GM12892 (cell line): Measurements from ENCODE around the gene STARD10. TPM values are rescaled to one million over a fixed set of nuclear protein-coding genes. Genes with fewer than 3 reads are reported as not detected.

Source experiments
- DNase-seq: peaks from one replicate; pipeline ENCODE4 v3.0.0; 2011; ENCODE audit not compliant: insufficient read length
- FAIRE-seq: peaks from 2 replicates; lab custom pipeline; 2011; peaks lifted over from hg19 to GRCh38; lab: Jason Lieb, UNC
- POLR2A ChIP-seq: IDR thresholded peaks from 2 replicates; pipeline ENCODE4 v1.6.1; 2011; ENCODE audit warnings: low read depth, low read length, control low read depth
- POLR2AphosphoS5 ChIP-seq: IDR thresholded peaks from 2 replicates; pipeline ENCODE4 v1.6.1; 2011; ENCODE audit warnings: low read depth, low read length, control low read depth
- TAF1 ChIP-seq: IDR thresholded peaks from 2 replicates; pipeline ENCODE4 v1.6.1; 2011; ENCODE audit warnings: low read depth, mild to moderate bottlenecking, control low read depth, low read length, borderline replicate concordance
- polyA plus RNA-seq: library from polyadenylated mRNA; unstranded; fragments of >200 nt; gene quantifications from one replicate; pipeline ENCODE4 v1.2.1, GENCODE V29; 2012; ENCODE audit warnings: missing spikeins, inconsistent platforms; ENCODE audit not compliant: missing spikeins

The STARD10 gene
- 24.3 TPM for polyA plus RNA-seq

- FAIRE-seq, result peak; percentile 99
These were observed at the start of gene STARD10 for GRCh38 chr11:72793425-72794367. STARD10 (minus strand) TSS chr11:72794047; CDS start chr11:72781181, 12,866 bp downstream.

DNA sequence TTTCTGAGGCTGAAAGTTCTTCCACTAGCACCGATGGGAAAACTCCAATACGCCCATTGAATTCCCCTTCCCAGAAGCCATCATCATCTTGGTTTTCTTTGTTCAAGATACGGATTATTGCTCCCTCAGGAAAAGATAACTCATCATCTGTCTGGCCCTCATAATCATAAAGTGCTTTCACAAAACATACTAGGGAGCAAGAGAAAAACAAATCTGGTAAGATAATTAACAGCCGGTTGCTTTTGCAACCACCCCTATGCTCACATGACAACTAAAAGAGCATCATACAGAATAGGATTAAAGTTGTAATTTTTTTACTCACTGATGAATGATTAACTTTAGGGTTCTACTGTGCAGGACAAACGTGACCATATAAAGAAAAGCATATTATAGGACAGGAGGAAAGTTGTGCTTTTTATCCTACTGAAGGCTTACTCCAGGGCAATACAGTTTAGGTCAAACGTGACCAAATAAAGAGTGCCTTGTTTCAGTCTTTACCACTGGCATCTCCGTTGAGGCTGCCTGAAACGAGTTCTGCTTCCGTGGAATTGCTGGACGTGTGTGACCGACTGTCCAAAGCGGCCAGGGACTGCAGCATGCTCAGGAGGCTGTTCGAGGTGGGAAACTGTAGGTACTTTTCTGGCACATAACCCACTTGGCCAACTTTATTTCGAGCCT is 48.9 kb upstream of the STARD10 start:
- TF ChIP-seq TAF1, result no peak
- TF ChIP-seq POLR2AphosphoS5, result no peak
- no peak for TF ChIP-seq POLR2A
- DNase-seq, result no peak
- no peak for FAIRE-seq

More at GRCh38 chr11:72793425-72794367, at the start of gene STARD10:
- peak; percentile 96 for DNase-seq
- peak; percentile 35; the same call in 1 of the 2 replicates for TF ChIP-seq TAF1
- peak; percentile 55 for TF ChIP-seq POLR2AphosphoS5
- TF ChIP-seq POLR2A, result peak; percentile 73; the same call in 1 of the 2 replicates

DNA sequence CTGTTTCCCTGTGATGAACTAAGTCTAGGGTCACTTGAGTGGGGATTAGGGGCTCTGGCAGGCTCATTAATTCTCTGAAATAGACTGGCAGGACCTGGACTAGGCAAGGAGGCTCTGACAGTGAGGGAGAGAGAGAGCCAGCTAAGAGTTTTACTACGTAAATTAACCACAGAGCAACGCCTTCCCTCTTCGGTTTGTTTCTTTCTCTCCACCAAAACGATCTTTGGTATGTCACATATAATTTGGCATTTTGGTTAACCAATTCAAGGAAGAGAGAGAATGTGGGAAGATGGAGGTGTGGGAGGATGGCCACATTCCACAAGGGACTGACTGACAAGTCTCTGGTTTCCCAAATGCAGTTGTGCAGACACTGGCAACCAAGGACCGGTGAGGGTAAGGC is 48.3 kb upstream of the STARD10 start:
- TF ChIP-seq POLR2A (no peak), TAF1 (no peak), POLR2AphosphoS5 (no peak)
- DNase-seq (no peak), FAIRE-seq (no peak)

GRCh38 chr11:72841397-72841796 is 47.5 kb upstream of the STARD10 start:
- TF ChIP-seq POLR2AphosphoS5, result no peak
- no peak for TF ChIP-seq TAF1
- TF ChIP-seq POLR2A, result no peak
- FAIRE-seq, result no peak
- DNase-seq, result no peak

- TF ChIP-seq TAF1 (no peak), POLR2AphosphoS5 (no peak), POLR2A (no peak)
- FAIRE-seq (no peak), DNase-seq (no peak)
These were observed 46.9 kb upstream of the STARD10 start for GRCh38 chr11:72840780-72841179.

DNA sequence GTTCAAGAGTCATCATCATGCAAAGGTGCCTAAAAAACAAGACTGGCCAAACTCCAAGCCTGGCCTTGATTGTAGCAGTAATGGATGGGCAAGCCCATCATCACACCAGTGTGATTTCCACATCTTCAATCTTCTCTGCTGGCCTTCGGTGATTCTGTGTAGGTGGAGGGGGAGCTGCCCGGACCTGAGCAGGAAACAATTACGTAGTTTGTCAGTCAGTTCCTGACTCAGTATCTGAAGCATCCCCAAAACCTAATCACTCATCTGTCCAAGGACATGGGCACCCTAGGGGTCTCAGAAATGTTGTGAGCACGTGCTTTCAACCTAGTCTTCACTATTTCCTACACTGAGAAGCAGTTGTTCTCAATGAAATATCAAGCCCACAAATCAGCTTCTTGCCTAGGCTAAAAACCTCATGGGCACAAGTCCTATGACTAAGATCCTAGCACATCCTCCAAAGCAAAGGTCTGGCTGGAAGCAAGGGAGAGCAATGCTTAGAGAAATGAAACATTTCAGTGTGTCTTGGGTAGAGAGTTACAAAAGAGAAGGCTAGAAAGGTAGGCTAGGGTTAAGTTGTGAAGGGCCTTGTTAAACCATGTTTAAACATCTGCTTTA is 45.0 kb upstream of the STARD10 start:
- no peak for DNase-seq
- no peak for FAIRE-seq
- TF ChIP-seq POLR2AphosphoS5 (no peak), TAF1 (no peak), POLR2A (no peak)

GRCh38 chr11:72836111-72836510 is 42.3 kb upstream of the STARD10 start:
- TF ChIP-seq POLR2AphosphoS5 (no peak), POLR2A (no peak), TAF1 (no peak)
- DNase-seq (no peak), FAIRE-seq (no peak)

DNA sequence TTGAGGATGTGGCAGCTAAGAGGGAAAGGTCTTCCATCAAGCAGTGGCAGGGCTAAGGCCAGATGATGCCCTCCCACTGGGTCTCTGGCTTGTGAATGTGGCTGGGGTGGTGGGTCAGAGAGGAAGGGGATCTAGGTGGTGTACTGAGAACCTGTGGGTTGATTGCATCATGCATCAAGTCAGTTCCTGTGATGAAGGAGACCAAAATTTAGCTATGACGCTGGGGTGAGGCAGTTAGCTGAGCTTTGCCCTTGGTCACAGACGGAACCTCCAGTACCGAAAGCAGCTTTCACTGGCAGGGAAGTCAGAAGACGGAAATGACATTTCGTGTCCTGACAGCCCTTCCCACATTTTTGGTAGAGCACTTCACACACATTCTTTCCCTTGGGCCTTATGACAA is 41.1 kb upstream of the STARD10 start:
- DNase-seq, result no peak
- TF ChIP-seq TAF1, result no peak
- 0 out of 2 replicates have a peak, but pooled peaks have one; percentile 41 for TF ChIP-seq POLR2AphosphoS5
- TF ChIP-seq POLR2A, result no peak; the same call in 1 of the 2 replicates
- FAIRE-seq, result no peak

DNA sequence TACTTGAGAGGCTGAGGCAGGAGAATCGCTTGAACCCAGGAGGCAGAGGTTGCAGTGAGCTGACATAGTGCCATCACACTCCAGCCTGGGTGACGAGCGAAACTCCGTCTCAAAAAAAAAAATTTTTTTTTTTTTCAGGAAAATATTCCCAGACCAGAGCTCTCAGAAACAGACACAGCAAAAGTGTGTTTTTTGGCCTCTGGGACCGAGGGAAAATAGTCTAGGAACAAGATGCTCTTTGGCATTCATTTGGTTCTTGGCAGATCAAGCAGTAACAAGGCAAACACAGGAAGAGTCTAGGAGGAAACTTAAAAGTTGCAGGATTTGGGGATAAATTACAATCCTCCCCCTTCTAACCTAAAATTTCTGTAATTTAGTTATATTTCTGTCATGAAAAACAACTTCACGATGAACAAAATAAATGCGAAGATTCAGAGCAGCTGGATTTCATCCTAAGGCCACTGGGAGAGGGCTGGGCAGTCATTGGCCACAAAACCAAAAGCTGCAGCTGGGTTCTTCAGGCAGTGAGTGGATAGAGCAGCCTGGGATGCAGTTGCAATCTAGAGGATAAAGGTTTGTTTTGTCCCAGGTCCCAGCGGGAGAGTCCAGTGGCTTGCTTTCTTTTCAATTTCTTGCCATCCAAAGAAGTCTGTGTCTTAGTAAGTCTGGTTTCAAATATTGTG is 40.1 kb upstream of the STARD10 start:
- DNase-seq (no peak), FAIRE-seq (no peak)
- TF ChIP-seq POLR2AphosphoS5, result no peak
- no peak for TF ChIP-seq POLR2A
- no peak for TF ChIP-seq TAF1

DNA sequence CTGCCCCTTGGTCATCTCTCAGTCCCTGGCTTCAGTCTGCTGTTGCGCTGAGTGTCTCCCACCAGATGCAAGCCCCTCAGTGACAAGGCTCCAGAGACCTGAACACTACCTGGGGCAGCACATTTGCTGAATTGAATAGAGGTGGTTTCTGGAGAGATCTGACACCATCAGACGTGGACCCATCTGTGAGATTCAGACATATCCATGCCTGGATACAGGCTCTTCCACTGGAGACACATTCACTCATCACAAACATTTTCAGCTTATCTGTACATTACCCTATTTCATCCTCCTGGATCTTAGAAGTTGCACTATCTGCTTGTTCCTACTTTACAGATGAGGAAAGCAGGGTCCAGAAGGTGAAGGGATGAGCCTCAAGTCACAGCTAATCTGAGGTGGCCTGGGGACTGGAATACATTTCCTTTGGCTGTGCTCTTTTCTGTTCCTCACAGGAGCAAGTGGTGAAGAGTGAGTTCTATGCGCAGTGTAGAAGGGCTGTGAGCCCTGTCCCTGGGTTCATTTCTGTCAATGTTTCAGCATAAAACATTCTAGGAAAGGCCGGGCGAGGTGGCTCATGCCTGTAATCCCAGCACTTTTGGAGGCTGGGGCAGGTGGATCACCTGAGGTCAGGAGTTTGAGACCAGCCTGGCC is 39.4 kb upstream of the STARD10 start:
- FAIRE-seq, result no peak
- TF ChIP-seq TAF1 (no peak), POLR2AphosphoS5 (no peak), POLR2A (no peak)

GRCh38 chr11:72832301-72833082 is 38.6 kb upstream of the STARD10 start:
- no peak for DNase-seq
- no peak for FAIRE-seq
- TF ChIP-seq POLR2A, result no peak
- TF ChIP-seq TAF1, result no peak
- no peak for TF ChIP-seq POLR2AphosphoS5

More for the DNA sequence above, 39.4 kb upstream of the STARD10 start:
- no peak for DNase-seq
